Upper lobe of left lung (tissue), 4 donors: ENCODE measurements around the gene SGCA.

Experiments used
- EP300 ChIP-seq, 4 donors: sonication (generic); formaldehyde crosslinking; IDR thresholded peaks; one replicate each; pipeline ENCODE4 v1.5.1; 2017; ENCODE audit warnings: antibody characterized with exemption in 4 of 4, control low read depth in 2 of 4
- POLR2A ChIP-seq, 4 donors: fragments of 450-650 bp; IDR thresholded peaks; one replicate each; pipeline ENCODE4 v1.5.1; 2016 to 2017; ENCODE audit warnings: antibody characterized with exemption in 4 of 4, mild to moderate bottlenecking in 2 of 4
- POLR2AphosphoS5 ChIP-seq, 2 donors: sonication (generic); formaldehyde crosslinking; IDR thresholded peaks; one replicate each; pipeline ENCODE4 v1.5.1; 2017; ENCODE audit warnings: antibody characterized with exemption in 2 of 2
- TF ChIP-seq, protein P1 (sequence below), 6 experiments: fragments of 450-650 bp in 4 of 6; fragments of 200-600 bp in 2 of 6; sonication (generic) in 2 of 6; IDR thresholded peaks; one replicate each; pipeline ENCODE4 v1.5.1; 2016 to 2019; ENCODE audit warnings: antibody characterized with exemption in 6 of 6

DNA sequence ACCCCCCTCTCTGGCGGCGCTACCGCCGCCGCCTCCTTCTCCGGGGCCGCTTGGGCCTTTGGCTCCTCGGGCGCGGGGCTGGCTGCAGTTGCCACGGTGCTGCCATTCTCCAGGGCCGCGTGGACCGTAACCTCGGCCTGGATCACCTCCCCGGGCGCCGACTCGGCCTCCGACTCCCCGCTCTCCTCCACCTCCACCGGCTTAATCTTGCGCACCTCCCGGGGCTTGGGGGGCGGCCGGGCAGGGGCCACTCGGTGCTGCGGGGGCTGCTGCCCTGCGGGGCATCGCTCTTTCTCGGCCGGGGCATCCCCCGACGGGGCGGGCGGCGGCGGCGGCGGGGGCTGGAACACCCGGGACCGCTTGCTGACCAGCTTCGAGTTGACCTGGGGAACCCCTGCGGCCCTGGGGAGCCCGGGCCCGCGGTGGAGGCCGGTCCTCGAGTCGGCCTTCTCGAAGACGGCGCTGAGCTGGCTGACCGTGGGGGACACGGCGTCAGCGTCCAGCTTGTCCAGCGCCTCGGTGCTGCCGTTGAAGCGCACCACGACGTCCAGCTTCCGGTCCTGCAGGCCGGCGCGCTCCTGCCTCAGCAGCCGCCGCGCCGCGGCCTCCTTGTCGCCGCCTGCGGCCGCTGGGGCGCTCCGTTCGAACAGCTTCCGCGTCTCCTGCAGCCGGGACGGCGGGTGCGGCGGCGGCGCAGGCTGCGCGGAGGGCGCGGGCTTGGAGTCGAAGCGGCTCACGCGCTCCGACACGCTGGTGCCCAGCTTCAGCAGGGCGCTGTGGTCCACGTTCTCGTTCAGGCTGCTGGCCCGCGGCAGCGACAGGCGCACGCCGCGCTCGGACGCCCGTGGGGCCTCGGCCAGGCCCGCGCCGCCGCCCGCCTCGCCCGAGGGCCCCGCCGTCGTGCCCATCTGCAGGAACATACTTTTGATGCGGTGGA, 16.1 kb upstream of the SGCA start:
- TF ChIP-seq, protein P1, sequence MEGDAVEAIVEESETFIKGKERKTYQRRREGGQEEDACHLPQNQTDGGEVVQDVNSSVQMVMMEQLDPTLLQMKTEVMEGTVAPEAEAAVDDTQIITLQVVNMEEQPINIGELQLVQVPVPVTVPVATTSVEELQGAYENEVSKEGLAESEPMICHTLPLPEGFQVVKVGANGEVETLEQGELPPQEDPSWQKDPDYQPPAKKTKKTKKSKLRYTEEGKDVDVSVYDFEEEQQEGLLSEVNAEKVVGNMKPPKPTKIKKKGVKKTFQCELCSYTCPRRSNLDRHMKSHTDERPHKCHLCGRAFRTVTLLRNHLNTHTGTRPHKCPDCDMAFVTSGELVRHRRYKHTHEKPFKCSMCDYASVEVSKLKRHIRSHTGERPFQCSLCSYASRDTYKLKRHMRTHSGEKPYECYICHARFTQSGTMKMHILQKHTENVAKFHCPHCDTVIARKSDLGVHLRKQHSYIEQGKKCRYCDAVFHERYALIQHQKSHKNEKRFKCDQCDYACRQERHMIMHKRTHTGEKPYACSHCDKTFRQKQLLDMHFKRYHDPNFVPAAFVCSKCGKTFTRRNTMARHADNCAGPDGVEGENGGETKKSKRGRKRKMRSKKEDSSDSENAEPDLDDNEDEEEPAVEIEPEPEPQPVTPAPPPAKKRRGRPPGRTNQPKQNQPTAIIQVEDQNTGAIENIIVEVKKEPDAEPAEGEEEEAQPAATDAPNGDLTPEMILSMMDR (IDR thresholded peaks at IDR 0.05) = peak in 4 of 6 experiments; percentile 30 to 64 (median 47)
- TF ChIP-seq POLR2A (IDR thresholded peaks at IDR 0.05) (peak in 1 of 4 donors; percentile 37), POLR2AphosphoS5 (IDR thresholded peaks at IDR 0.05) (peak in 1 of 2 donors; percentile 22), EP300 (IDR thresholded peaks at IDR 0.05) (no peak)
